ENCODE measurements around the gene ARMC2.

GRCh38 chr6:108927927-108928326 is 79.7 kb downstream of the ARMC2 start:
- no peak for TF ChIP-seq CTCF (conservative IDR thresholded peaks at IDR 0.05; ENCODE audit: low read length)
- TF ChIP-seq EZH2phosphoT487 (IDR thresholded peaks at IDR 0.05; ENCODE audit: borderline replicate concordance, low read depth, low read length) = no peak

Measured in OCI-LY7 (cell line).